MM.1S (cell line): Measurements from ENCODE around the gene SAE1.

ENCODE experiments used
- DNase-seq: peaks from one replicate; pipeline ENCODE4 v3.0.0-alpha.2; 2015
- H2AFZ ChIP-seq: fragments of 300-600 bp; sonication (generic); 2 replicates; pipeline ENCODE4 v1.6.0; 2016; ENCODE audit warnings: antibody characterized with exemption, low read length
- H3F3A ChIP-seq: fragments of 300-600 bp; sonication (generic); 2 replicates; pipeline ENCODE4 v1.6.1; 2016; ENCODE audit warnings: mild to moderate bottlenecking, antibody characterized with exemption, low read length, moderate library complexity, mixed read lengths; ENCODE audit not compliant: insufficient read depth
- H3K27ac ChIP-seq: fragments of 300-600 bp; sonication (generic); 2 replicates; pipeline ENCODE4 v1.5.1; 2016; ENCODE audit warnings: mild to moderate bottlenecking, low read length
- H3K27me3 ChIP-seq: fragments of 300-600 bp; sonication (generic); replicated peaks from 2 replicates; pipeline ENCODE4 v1.6.0; 2016; ENCODE audit warnings: low read length; ENCODE audit not compliant: insufficient read depth
- H3K36me3 ChIP-seq: fragments of 300-600 bp; sonication (generic); replicated peaks from 2 replicates; pipeline ENCODE4 v1.6.1; 2016; ENCODE audit warnings: mild to moderate bottlenecking, low read length, mixed read lengths; ENCODE audit not compliant: insufficient read depth
- H3K4me1 ChIP-seq: fragments of 300-600 bp; sonication (generic); 2 replicates; pipeline ENCODE4 v1.6.1; 2016; ENCODE audit warnings: low read length, mixed read lengths
- H3K4me2 ChIP-seq: fragments of 300-600 bp; sonication (generic); 2 replicates; pipeline ENCODE4 v1.6.0; 2016; ENCODE audit warnings: low read depth, low read length
- H3K4me3 ChIP-seq: fragments of 300-600 bp; sonication (generic); 2 replicates; pipeline ENCODE4 v1.5.1; 2016; ENCODE audit warnings: low read length, mixed read lengths
- H3K79me2 ChIP-seq: fragments of 300-600 bp; sonication (generic); 2 replicates; pipeline ENCODE4 v1.6.1; 2016; ENCODE audit warnings: mixed run types, low read length, mixed read lengths
- H3K9ac ChIP-seq: fragments of 300-600 bp; sonication (generic); 2 replicates; pipeline ENCODE4 v1.6.1; 2016; ENCODE audit warnings: low read length, mixed read lengths
- H3K9me2 ChIP-seq: fragments of 300-600 bp; sonication (generic); replicated peaks from 2 replicates; pipeline ENCODE4 v1.6.1; 2016; ENCODE audit warnings: mild to moderate bottlenecking, low read length, mixed read lengths; ENCODE audit not compliant: insufficient read depth
- H3K9me3 ChIP-seq: fragments of 300-600 bp; sonication (generic); replicated peaks from 2 replicates; pipeline ENCODE4 v1.6.1; 2016; ENCODE audit warnings: mild to moderate bottlenecking, low read length, mixed read lengths; ENCODE audit not compliant: insufficient read depth
- H4K20me1 ChIP-seq: fragments of 300-600 bp; sonication (generic); 2 replicates; pipeline ENCODE4 v1.6.1; 2016; ENCODE audit warnings: mild to moderate bottlenecking, low read length, moderate library complexity, mixed read lengths; ENCODE audit not compliant: insufficient read depth
- CTCF ChIP-seq: fragments of 300-600 bp; sonication (generic); IDR thresholded peaks from 2 replicates; pipeline ENCODE4 v1.5.1; 2016; ENCODE audit warnings: antibody characterized with exemption, low read length, mixed read lengths
- EZH2 ChIP-seq: fragments of 300-600 bp; sonication (generic); optimal IDR thresholded peaks from 2 replicates; pipeline ENCODE3; 2017; ENCODE audit warnings: low read depth, mild to moderate bottlenecking, antibody characterized with exemption, low read length, mixed read lengths
- EZH2phosphoT487 ChIP-seq: fragments of 300-600 bp; sonication (generic); IDR thresholded peaks from 2 replicates; pipeline ENCODE4 v1.6.1; 2018; ENCODE audit warnings: antibody characterized with exemption, low read length

SAE1 gene

GRCh38 chr19:47176627-47177090 is 46.0 kb downstream of the SAE1 start:
- DNase-seq = no peak
- no peaks in the 10 kb centered on the region for H3K4me1 ChIP-seq
- no peak overlapping the region for H3K9ac ChIP-seq
- H4K20me1 ChIP-seq = peaks cover 4% of the 10 kb centered on the region; the same call in 1 of the 2 replicates
- no peak overlapping the region for H2AFZ ChIP-seq
- H3K79me2 ChIP-seq = peaks cover 59% of the 10 kb centered on the region
- no peak overlapping the region for H3K27ac ChIP-seq
- H3K4me2 ChIP-seq = no peak overlapping the region
- no peak overlapping the region for H3K4me3 ChIP-seq
- H3K9me3 ChIP-seq = no peaks in the 10 kb centered on the region
- peaks cover 3% of the 10 kb centered on the region; the same call in 1 of the 2 replicates for H3F3A ChIP-seq
- peaks cover 9% of the 10 kb centered on the region for H3K36me3 ChIP-seq
- H3K9me2 ChIP-seq = no peaks in the 10 kb centered on the region
- no peaks in the 10 kb centered on the region for H3K27me3 ChIP-seq
- TF ChIP-seq EZH2phosphoT487 = no peak
- TF ChIP-seq CTCF = no peak
- TF ChIP-seq EZH2 = no peak

- Histone ChIP-seq H3K36me3 (peaks cover 9% of the 10 kb centered on the region), H3K27me3 (no peaks in the 10 kb centered on the region), H3K9me3 (no peaks in the 10 kb centered on the region), H3F3A (peaks cover 3% of the 10 kb centered on the region), H3K79me2 (peaks cover 69% of the 10 kb centered on the region), H3K4me1 (no peaks in the 10 kb centered on the region), H3K9ac (no peak overlapping the region), H2AFZ (no peak overlapping the region), H4K20me1 (peaks cover 4% of the 10 kb centered on the region; the same call in 1 of the 2 replicates), H3K4me2 (no peak overlapping the region), H3K27ac (no peak overlapping the region), H3K4me3 (no peak overlapping the region), H3K9me2 (no peaks in the 10 kb centered on the region)
- no peak for TF ChIP-seq EZH2
- no peak for TF ChIP-seq CTCF
- TF ChIP-seq EZH2phosphoT487 = no peak
- DNase-seq = no peak
Observed at GRCh38 chr19:47179653-47180310, 49.1 kb downstream of the SAE1 start.

GRCh38 chr19:47183601-47184000 is 53.0 kb downstream of the SAE1 start:
- TF ChIP-seq EZH2phosphoT487 (no peak), CTCF (no peak), EZH2 (no peak)
- Histone ChIP-seq H3K4me1 (no peaks in the 10 kb centered on the region), H4K20me1 (no peaks in the 10 kb centered on the region), H3K9me2 (no peaks in the 10 kb centered on the region), H3K27me3 (no peaks in the 10 kb centered on the region), H3K9me3 (no peaks in the 10 kb centered on the region), H3K4me3 (no peak overlapping the region), H3F3A (no peaks in the 10 kb centered on the region; the same call in 1 of the 2 replicates), H3K79me2 (peaks cover 61% of the 10 kb centered on the region), H3K36me3 (peaks cover 6% of the 10 kb centered on the region; the same call in 1 of the 2 replicates), H2AFZ (no peak overlapping the region), H3K27ac (no peak overlapping the region), H3K9ac (no peak overlapping the region), H3K4me2 (no peak overlapping the region)
- no peak for DNase-seq
